NOMO-1 treated with dmso at 0.1 percent for 144 hours (cell line): ENCODE measurements around the gene PCYT2.
"Not testable (repeated sequence)": the region's sequence is repeated elsewhere in the genome, so short reads cannot be mapped to it uniquely, and the experiment has no call there.

Experiments used
- DNase-seq: peaks from one replicate; lab custom pipeline; 2025; ENCODE audit not compliant: unreplicated experiment; lab: John Stamatoyannopoulos, UW

Gene PCYT2

GRCh38 chr17:81911277-81911961 lies at the start of gene PCYT2:
Gene PCYT2, minus strand, starts transcription at chr17:81911399. Its CDS starts 44 bp downstream, at chr17:81911355.
- peak; percentile 89 for DNase-seq

DNA sequence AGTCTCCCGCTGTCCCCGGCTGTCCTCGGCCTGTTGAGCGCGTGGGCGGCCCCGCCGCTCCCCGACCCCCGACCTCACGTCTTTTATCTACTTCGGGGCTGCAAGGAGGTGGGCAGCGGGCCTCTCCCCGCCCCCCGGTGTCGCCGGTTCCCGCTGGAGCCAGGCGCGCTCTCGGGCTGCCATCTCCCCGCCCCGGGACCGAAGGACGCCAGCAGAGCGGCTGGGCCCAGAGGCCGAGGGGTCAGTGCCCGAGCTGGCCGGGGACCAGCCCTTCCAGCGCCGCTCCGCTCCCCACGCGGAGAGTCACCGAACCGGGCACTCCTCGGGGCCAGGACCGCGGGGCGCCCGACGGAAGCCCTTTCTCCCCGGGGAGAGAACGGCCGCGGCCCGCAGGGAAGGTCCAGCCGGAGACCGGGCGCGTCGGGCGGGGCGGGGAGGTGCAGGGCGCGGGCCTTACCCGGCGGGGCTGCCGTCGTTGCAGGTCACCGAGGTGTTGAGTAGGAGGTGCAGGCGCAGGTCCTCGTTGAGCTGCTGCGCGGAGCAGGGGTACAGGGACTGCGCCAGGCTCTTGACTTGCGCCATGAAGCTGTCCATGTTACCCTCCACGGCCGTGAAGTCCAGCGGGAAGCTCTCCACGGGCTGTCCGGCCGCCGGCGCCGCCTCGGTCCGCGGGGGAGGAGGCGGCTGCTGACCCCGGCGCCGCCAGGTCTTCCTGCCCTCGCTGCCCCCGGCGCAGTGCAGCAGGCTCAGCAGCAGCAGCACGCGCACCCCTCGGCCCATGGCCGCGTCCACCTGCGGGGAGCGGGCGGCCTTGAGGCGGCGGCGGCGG lies 49.1 kb upstream of the PCYT2 start:
- no peak for DNase-seq

- peak; percentile 51 for DNase-seq
Observed at GRCh38 chr17:81959362-81960129, 48.3 kb upstream of the PCYT2 start.

GRCh38 chr17:81958633-81959342 lies 47.6 kb upstream of the PCYT2 start:
- DNase-seq, result no peak

DNA sequence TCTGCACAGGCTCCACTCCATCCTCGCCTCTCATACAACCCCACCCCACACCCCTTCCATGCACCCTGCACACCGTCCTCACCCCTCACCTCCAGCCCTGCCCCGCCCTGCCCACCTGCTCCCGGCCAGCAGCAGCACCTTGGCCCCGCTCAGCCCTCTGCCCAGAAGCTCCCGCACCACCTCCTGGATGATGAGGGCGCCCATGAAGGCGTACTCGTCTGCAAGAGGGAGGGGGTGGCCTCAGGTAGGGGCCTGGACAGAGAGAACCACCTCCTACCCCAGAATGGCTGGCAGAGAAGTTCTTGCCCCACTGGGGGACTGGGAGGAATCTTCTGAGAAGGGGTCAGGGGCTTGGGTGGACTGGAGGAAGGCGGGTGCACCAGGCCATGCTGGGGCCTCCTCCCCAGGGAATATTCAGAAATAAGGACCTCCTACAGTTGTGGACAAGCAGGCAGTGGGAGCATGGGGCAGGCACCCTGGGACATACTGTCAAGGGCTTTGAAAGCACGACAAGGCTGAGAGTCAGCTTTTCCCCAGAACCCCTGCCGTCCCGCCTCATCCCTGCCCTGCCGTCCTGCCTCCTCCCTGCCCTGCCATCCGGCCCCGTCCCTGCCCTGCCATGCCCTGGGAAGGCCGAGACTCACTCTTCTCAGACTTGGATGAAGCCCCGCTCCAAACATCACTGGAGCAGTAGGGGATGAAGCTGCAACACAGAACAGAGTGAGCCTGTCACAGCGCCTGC lies 46.7 kb upstream of the PCYT2 start:
- no peak for DNase-seq

DNA sequence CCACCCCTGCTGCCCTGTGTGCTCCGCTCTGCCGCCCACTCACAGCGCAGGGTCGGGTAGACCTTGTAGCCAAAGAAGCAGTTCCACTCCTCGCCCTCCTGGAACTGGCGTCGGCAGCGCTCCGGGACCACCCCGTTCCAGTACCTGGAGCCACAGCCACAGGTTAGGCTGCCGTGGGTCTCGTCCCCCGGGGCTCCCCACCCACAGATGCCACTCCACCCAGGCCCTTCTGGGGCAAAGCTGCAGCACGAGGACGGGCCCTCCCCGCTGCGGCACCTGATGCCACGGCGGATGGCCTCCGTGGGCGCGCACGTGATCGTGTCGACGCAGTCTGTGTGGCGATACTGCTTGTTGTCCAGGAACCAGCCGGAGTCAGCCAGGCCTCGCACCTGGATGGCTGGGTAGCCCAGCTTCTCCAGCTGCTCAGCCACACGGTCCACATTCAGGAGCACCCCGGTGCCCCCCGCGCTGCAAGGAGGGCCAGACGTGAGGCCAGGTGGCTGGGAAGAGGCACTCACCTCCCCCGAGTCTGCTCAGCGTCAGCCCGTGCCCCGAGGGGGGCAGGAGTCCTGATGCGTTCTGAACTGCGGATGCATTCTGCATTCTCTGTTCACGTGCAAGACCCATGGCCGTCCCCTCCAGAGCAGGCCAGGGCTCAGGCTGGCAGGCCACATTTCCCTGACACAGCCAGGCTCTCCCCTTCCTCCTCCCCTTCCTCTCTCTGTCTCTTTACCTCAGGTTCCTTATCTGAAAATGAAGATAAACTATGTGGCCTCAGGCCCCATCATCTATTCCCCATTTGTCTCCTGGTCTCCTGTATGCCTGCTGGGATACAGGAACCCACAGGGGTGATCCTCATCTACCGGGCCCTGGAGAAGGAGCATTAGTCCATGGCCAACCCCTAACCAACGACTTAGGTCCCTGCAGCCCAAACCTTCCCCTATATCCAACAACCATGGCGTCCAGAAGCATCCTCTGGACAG lies 45.7 kb upstream of the PCYT2 start:
- no peak for DNase-seq

- DNase-seq, result no peak
Observed at GRCh38 chr17:81955756-81956544, 44.8 kb upstream of the PCYT2 start.

GRCh38 chr17:81955058-81955681 lies 44.0 kb upstream of the PCYT2 start:
- DNase-seq, result no peak

DNA sequence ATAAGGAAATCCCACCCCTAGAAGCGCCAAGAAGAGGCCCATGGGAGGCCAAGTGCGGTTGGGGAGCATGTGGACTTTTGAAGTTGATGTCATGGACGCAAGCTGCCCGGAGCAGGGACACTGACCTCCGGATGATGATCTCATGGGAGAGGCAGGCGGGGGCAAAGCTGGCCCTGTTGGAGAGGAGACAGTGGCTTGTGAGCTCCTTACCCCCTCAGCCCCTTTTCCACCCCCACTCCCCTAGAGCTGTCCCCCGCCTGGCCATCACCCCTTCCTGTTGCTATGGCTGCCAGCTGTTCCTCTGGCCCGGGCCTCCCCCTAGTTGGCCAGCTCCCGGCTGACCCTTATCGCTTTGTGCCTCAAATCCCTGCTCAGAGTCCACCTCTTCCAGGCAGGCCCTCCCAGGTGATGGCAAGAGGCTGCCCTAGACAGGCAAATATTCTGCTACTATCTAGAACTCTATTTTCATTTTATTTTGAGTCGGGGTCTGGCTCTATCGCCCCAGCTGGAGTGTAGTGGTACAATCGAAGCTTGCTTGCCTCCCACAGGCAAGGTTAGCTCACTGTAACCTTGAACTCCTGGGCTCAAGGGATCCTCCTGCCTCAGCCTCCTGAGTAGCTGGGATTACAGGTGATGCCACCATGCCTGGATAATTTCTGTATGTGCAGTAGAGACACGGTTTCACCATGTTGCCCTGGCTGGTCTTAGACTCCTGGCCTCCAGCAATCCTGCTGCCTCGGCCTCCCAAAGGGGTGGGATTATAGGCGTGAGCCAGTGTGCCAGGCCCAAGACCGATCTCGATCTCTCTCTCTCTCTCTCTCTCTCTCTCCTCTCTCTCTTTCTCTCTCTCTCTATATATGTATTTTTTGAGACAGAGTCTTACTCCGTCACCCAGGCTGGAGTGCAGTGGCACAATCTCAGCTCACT lies 43.2 kb upstream of the PCYT2 start:
- no peak for DNase-seq

DNA sequence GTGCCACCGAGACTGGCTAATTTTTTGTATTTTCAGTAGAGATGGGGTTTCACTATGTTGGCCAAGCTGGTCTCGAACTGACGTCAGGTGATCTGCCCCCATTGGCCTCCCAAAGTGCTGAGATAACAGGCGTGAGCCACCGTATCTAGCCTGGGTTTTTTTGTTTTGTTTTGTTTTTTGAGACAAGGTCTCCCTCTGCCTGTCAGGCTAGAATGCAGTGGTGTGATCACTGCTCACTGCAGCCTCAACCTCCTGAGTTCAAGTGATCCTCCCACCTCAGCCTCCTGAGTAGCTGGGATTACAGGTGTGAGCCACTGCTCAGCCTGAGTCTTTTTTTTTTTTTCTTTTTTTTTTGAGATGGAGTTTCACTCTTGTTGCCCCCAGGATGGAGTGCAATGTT lies 42.2 kb upstream of the PCYT2 start:
- not testable (repeated sequence) for DNase-seq

DNA sequence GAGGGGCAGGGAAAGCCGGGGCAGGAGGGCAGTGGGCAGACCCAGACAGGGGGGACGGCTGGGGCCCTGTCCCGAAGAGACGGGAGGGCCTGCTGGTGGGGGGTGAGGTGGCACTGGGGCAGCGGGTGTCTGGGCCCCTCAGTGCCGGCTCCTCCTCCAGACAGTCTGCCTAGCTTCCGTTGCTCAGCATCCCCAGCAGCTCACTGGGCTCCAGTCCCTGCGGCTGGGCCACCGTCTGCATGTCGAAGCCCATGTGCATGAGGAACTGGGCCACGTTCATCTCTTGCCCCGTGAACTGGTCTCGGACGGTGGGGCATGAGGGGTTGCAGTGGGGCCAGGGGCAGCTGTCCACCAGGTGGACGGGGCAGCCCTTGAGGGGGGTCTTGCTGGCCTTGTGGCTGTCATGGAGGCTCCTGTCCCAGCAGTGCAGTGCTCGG lies 41.6 kb upstream of the PCYT2 start:
- no peak for DNase-seq

- DNase-seq, result no peak
Observed at GRCh38 chr17:81951785-81952684, 40.8 kb upstream of the PCYT2 start.

- DNase-seq, result no peak
Observed at GRCh38 chr17:81950501-81950900, 39.3 kb upstream of the PCYT2 start.

GRCh38 chr17:81948635-81949378 lies 37.6 kb upstream of the PCYT2 start:
- no peak for DNase-seq

GRCh38 chr17:81947189-81947588 lies 36.0 kb upstream of the PCYT2 start, which contains the start of gene MYADML2:
Gene MYADML2, minus strand, starts transcription at chr17:81947233. Its CDS starts 5,492 bp downstream, at chr17:81941741.
- DNase-seq, result no peak
